LoVo (cell line): ENCODE results near the gene MSGN1.

ENCODE experiments used
- DNase-seq: peaks from one replicate; pipeline ENCODE4 v3.0.0-alpha.2; 2016; ENCODE audit warnings: low spot score

The MSGN1 gene

GRCh38 chr2:17847236-17847635, 31.0 kb downstream of the MSGN1 start:
- DNase-seq: no peak

DNA sequence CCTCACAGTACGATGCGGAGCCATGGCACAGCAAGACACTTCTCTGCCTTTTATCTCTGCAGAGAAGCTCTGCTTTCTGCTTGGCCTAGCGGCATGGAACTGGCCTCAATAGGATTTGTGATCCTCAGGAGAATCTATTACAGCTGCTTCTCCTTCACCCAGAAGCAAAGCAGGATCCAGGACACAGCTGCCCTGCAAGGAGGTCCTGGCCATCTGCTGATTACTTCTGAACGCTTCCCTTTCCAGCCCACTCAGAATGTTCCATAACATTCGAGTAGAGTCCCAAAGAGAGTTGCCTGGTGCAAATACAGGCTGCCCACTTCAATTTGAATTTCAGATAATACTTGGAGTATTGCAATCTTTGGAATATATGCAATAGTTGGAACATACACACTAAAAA, 33.0 kb downstream of the MSGN1 start:
- DNase-seq: no peak

- no peak for DNase-seq
Measured at GRCh38 chr2:17850151-17850550, 33.9 kb downstream of the MSGN1 start.

- DNase-seq: peak; percentile 58
Measured at GRCh38 chr2:17851731-17852585, 35.7 kb downstream of the MSGN1 start.

- no peak for DNase-seq
Measured at GRCh38 chr2:17853799-17854198, 37.5 kb downstream of the MSGN1 start.

DNA sequence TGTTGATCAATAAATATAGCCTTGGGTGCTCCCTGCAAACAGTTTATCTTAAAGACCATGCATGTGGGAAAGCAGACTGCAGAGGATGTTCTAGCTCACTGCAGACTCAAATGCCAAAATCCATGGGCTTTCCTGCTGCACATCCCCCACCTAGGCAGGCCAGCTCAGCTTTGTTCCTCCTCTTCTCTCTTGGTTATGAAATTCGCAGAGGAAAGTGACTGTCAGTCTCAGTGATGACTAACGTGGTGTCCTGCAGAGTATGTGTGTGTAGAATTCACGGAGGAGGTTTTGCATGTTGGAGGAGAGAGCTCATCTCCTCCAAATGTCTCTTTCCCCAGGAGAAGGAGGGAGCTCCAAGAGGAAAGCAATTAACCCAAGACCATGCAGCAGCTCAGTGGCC, 40.8 kb downstream of the MSGN1 start:
- no peak for DNase-seq

- no peak for DNase-seq
Measured at GRCh38 chr2:17858064-17858463, 41.8 kb downstream of the MSGN1 start.

DNA sequence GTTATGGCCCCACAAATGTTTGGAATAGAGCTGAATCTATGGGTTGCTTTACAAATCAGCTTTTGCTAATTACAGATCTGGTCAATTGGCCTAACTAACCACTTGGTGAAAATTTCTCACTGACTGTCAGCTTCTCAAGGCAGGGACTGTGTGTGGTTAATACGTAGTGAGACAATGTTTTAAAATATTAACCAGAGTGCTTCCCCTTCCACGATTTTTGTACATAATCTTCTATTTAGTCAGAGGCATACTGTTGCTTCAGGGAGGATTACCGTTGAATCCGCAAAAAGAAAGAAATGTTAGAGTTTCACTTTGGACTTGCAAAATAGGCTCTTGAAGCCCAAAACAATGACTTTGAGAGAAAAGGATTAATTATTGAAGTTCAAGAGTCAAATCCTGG, 47.3 kb downstream of the MSGN1 start:
- DNase-seq: no peak

GRCh38 chr2:17864676-17865075, 48.4 kb downstream of the MSGN1 start:
- DNase-seq: no peak

GRCh38 chr2:17867133-17867532, 50.9 kb downstream of the MSGN1 start:
- no peak for DNase-seq
